ENCODE measurements around the gene BLVRA. TPM values are rescaled to one million over a fixed set of nuclear protein-coding genes. Genes with fewer than 3 reads are reported as not detected.
"Not testable (repeated sequence)": the region's sequence is repeated elsewhere in the genome, so short reads cannot be mapped to it uniquely, and the experiment has no call there.

The BLVRA gene
- total and polyA plus RNA-seq, 11 donors: 32.6 to 68.3 (median 44.1) TPM

DNA sequence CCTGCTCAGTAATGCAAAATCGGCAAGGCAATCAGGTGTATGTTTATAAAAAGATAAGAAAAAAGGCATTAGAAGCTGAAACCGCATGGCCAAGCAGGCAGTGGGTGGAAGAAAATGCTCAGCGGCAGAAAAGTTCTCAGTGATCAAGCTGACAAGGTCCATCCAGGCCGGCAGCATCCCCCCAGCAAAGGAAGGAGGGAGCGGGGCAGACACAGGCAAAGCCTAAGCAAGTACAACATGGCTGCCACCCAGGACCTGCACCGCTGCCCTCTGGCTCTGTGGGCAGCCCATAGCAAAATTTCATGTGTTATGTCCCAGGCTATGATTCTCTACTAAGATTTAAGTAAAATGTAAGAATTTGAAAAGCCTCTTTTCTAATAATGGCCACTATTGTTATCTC lies 65.5 kb downstream of the BLVRA start:
- intact Hi-C loops (cut with DNase I): no loop called here
- no peak for ATAC-seq
- no peak overlapping the region for H3K27ac ChIP-seq
- WGBS, 4 donors: 67 to 88% (median 81%) methylated on average over 6 of the region's 6 CpGs
- no peaks in the 10 kb centered on the region for H3K36me3 ChIP-seq
- H3K9me3 ChIP-seq: no peaks in the 10 kb centered on the region
- no peak for TF ChIP-seq POLR2A (IDR thresholded peaks at IDR 0.05)
- TF ChIP-seq, protein P1, sequence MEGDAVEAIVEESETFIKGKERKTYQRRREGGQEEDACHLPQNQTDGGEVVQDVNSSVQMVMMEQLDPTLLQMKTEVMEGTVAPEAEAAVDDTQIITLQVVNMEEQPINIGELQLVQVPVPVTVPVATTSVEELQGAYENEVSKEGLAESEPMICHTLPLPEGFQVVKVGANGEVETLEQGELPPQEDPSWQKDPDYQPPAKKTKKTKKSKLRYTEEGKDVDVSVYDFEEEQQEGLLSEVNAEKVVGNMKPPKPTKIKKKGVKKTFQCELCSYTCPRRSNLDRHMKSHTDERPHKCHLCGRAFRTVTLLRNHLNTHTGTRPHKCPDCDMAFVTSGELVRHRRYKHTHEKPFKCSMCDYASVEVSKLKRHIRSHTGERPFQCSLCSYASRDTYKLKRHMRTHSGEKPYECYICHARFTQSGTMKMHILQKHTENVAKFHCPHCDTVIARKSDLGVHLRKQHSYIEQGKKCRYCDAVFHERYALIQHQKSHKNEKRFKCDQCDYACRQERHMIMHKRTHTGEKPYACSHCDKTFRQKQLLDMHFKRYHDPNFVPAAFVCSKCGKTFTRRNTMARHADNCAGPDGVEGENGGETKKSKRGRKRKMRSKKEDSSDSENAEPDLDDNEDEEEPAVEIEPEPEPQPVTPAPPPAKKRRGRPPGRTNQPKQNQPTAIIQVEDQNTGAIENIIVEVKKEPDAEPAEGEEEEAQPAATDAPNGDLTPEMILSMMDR (IDR thresholded peaks at IDR 0.05): no peak
- DNase-seq: no peak
- H3K4me3 ChIP-seq: no peak overlapping the region
- no peaks in the 10 kb centered on the region for H3K4me1 ChIP-seq
- H3K27me3 ChIP-seq: peaks cover 0 to 8% (median 0%) of the 10 kb centered on the region in 9 donors

DNA sequence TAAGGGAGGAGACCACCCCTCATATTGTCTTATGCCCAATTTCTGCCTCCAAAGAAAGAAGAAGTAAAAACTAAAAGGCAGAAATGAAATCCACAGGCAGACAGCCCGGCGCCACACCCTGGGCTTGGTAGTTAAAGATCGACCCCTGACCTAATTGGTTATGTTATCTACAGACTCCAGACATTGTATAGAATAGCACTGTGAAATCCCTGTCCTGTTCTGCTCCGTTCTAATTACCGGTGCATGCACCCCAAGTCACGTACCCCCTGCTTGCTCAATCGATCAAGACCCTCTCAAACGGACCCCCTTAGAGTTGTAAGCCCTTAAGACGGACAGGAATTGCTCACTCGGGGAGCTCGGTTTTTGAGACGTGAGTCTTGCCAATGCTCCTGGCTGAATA lies 66.0 kb downstream of the BLVRA start:
- DNase-seq; H3K27ac ChIP-seq; H3K4me3 ChIP-seq; H3K9me3 ChIP-seq; H3K36me3 ChIP-seq; ATAC-seq; H3K4me1 ChIP-seq; intact Hi-C loops (cut with DNase I): not testable (repeated sequence)
- WGBS, 4 donors: 76 to 82% (median 79%) methylated on average over 12 of the region's 12 CpGs
- peaks cover 0 to 11% (median 0%) of the 10 kb centered on the region in 9 donors for H3K27me3 ChIP-seq

DNA sequence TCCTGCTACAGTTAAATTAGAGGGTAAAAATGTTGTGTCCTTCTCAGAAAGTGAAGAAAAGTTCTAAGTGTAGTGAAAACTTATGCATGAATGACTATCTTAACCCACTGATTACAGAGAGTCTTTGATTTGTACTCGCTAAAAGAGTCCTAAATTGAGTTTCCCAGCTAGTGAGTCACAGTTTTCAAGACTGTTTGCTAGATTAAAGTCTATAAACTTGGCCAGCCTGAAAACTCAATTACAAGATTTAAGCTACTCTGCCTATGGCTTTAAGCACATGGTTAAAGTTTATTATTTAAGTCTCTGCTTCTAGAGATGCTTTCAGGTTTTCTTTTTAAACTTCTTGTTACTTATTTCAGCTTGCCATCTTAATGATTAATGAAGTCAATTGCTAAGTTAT lies 66.5 kb downstream of the BLVRA start:
- intact Hi-C loops (cut with DNase I): no loop called here
- no peak for ATAC-seq

DNA sequence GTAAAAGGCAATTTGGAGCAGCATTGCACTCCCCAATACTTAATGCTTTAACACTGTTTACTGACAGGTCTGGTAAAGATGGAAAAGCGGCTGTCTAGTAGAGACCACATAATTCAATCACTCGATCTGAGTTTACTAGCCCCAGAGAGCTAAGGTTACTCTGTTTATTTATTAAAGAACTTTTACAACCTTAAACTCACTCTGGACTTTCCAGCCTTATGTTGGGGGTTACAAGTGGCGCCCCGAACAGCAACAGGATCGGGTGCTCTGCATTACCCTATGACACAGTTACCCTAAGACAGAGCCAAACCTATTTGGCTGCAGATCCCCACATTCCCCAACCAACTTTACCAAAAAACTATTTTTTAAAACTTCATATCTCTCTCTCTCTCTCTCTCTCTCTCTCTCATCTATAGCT lies 66.9 kb downstream of the BLVRA start:
- no peaks in the 10 kb centered on the region for H3K9me3 ChIP-seq
- ATAC-seq (no peak), DNase-seq (no peak)
- 71 to 85% (median 82%) methylated on average over 5 of the region's 5 CpGs for whole genome bisulfite sequencing, 4 donors
- intact Hi-C loops (cut with DNase I): no loop called here
- H3K4me3 ChIP-seq: no peak overlapping the region
- no peak overlapping the region for H3K27ac ChIP-seq
- peaks cover 0 to 12% (median 0%) of the 10 kb centered on the region in 9 donors for H3K27me3 ChIP-seq
- H3K36me3 ChIP-seq: no peaks in the 10 kb centered on the region
- no peaks in the 10 kb centered on the region for H3K4me1 ChIP-seq
- TF ChIP-seq, protein P1 (IDR thresholded peaks at IDR 0.05): no peak
- no peak for TF ChIP-seq POLR2A (IDR thresholded peaks at IDR 0.05)

More for the DNA sequence above, 66.5 kb downstream of the BLVRA start:
- Histone ChIP-seq H3K4me1 (no peaks in the 10 kb centered on the region), H3K9me3 (no peaks in the 10 kb centered on the region), H3K4me3 (no peak overlapping the region), H3K27ac (no peak overlapping the region), H3K27me3 (peaks cover 0 to 12% (median 0%) of the 10 kb centered on the region in 9 donors), H3K36me3 (no peaks in the 10 kb centered on the region)
- TF ChIP-seq, protein P1 (IDR thresholded peaks at IDR 0.05): no peak
- no peak for TF ChIP-seq POLR2A (IDR thresholded peaks at IDR 0.05)
- WGBS, 4 donors: 0 to 47% (median 41%) methylated on average over 1 of the region's 1 CpG
- no peak for DNase-seq

DNA sequence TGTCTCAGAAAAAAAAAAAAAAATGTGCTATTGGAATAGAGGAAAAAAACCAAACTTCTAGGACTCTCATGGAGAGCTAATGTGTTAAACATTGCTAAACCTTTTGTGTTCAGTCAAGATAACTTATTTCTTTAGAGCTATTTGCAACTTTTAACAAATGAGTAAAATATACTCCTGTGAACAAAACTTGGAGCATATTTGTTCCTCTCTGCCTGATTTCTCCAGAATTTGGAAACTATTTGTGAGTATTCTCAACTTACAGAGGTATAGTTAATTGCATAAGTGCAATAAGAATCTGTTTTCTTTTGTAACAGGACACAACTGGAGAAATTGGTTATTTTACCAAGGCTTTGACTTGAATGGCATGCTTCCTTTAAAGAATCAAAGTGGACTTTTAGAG lies 72.4 kb downstream of the BLVRA start:
- H3K9me3 ChIP-seq, ATAC-seq, H3K36me3 ChIP-seq, H3K27ac ChIP-seq, DNase-seq, H3K4me3 ChIP-seq: not testable (repeated sequence)
- Histone ChIP-seq H3K4me1 (peaks cover 0 to 12% (median 0%) of the 10 kb centered on the region in 12 donors), H3K27me3 (peaks cover 0 to 17% (median 0%) of the 10 kb centered on the region in 9 donors)
- intact Hi-C loops (cut with DNase I): loop anchor here in 8 of 10 donors (10.0 kb wide), 5 partner anchors 106 to 896 kb away; partner anchors contain the start of genes COA1 (in 6 of the 8), MRPL32 (in 1 of the 8) and PSMA2 (in 1 of the 8)
